ENCODE measurements around the gene MALSU1. TPM values are rescaled to one million over a fixed set of nuclear protein-coding genes. Genes with fewer than 3 reads are reported as not detected.
"Not testable (repeated sequence)": the region's sequence is repeated elsewhere in the genome, so short reads cannot be mapped to it uniquely, and the experiment has no call there.

MALSU1 gene
- polyA plus RNA-seq, 4 donors = 47.8 to 61.9 (median 53.9) TPM

- no peak for DNase-seq (ENCODE audit: low read depth in 4 of 4, low spot score in 2 of 4)
These were observed 13.2 kb upstream of the MALSU1 start for GRCh38 chr7:23285657-23286646.

GRCh38 chr7:23287612-23288011 lies 11.5 kb upstream of the MALSU1 start:
- DNase-seq (ENCODE audit: low read depth in 4 of 4, low spot score in 2 of 4) = no peak

- DNase-seq (ENCODE audit: low read depth in 4 of 4, low spot score in 2 of 4) = no peak
These were observed 8.1 kb upstream of the MALSU1 start for GRCh38 chr7:23290993-23291392.

- no peak for DNase-seq (ENCODE audit: low read depth in 4 of 4, low spot score in 2 of 4)
These were observed 7.1 kb upstream of the MALSU1 start for GRCh38 chr7:23291957-23292560.

- no peak for DNase-seq (ENCODE audit: low read depth in 4 of 4, low spot score in 2 of 4)
These were observed 6.5 kb upstream of the MALSU1 start for GRCh38 chr7:23292623-23293022.

- no peak for DNase-seq (ENCODE audit: low read depth in 4 of 4, low spot score in 2 of 4)
These were observed 5.6 kb upstream of the MALSU1 start for GRCh38 chr7:23293500-23294073.

DNA sequence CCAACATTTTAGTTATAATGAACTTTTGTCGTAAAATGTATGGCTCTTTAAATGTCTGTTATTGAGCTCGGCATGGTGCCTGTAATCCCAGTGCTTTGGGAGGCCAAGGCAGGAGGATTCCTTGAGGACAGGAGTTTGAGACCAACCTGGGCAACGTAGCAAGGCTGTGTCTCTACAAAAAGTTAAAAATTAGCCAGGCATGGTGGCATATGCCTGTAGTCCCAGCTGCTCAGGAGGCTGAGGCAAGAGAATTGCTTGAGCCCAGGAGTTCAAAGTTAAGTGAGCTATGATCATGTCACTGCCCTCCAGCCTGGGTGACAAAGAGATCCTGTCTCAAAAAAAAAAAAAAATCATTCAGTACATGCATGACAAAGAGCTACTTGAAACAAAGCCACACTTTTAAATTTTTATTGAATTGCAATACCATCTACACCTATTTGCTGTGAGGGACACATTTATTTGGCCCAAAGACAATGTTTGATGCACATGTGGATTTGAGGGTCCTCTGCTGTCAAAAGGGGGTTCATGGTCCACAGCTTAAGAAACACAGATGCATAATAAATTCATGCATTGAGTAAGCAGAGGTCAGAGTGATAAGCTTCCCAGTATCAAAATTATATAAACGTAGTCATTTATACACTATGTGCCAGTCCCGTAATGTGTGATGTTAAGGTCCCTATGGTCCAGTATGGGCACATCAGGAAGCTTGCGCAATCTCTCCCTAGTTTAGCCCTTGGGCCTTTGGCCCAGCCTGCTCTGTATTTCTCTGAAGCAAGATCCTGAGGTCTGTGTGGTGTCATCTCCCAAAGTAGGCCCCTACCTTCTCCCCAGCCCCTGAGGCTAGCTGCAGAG lies 4.4 kb upstream of the MALSU1 start:
- no peak for DNase-seq (ENCODE audit: low read depth in 4 of 4, low spot score in 2 of 4)

GRCh38 chr7:23295401-23295697 lies 3.8 kb upstream of the MALSU1 start:
- no peak for DNase-seq (ENCODE audit: low read depth in 4 of 4, low spot score in 2 of 4)

DNA sequence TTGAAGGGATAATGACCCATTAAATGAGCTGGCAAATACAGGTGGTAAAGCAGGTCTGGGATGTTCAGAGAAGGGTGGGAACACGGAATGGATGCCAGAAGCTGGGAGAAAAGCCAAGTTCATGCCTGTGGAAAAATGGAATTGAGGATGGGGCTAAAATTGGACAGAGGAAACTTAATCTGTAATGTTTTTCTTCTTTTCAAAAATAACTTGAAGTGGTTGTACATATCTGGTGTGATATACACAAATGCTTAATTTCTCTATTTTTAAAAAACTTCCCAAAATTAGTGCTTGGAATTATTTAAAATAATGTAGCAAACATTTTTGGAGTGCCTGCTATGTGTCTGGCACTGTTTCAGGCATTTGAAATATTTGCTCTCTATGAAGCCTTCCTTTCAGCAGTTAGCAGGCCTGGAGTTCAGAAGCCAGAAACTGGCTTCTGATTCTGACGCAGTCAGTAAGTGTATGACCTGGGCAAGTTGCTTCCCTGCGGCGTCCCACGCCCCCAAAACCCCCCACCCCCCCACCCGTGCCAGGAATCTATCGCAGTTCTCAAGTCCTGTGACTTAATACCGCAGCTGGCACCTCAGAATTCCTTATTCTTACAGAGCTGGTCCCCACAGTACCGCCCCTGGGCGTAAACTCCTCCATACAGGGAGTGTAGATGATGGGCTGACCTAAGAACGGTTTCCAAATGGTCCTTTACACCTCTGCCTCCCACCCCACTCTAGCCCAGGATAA lies 828 bp upstream of the MALSU1 start:
- no peak for DNase-seq (ENCODE audit: low read depth in 4 of 4, low spot score in 2 of 4)

DNA sequence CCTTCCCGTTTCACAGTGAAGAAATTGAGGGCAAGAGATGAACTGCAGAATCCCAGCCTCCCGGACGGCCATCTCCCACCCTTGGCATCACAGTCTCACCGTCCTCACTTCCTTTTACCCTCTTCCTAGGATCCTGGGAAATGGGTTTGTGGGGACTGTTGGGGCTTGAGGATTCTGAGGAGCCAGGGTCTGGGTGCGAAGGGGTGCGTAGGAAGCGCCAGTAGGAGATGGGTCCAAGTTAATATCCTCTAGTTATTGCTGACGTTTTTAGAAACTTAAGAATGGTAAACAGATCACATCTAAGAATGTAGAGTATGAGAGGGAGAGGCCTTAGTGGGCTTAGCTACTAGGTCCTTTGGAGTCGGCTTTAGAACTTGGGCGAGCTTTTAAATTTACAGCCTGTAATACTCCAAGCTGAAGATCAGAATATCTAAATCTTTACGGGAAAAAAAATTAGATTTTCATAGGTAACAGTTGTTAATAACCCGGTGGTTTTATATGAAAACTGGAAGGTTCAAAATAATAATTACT lies 696 bp downstream of the MALSU1 start:
- peak in 1 of 4 donors; percentile 29 for DNase-seq (ENCODE audit: low read depth in 4 of 4, low spot score in 2 of 4)

DNA sequence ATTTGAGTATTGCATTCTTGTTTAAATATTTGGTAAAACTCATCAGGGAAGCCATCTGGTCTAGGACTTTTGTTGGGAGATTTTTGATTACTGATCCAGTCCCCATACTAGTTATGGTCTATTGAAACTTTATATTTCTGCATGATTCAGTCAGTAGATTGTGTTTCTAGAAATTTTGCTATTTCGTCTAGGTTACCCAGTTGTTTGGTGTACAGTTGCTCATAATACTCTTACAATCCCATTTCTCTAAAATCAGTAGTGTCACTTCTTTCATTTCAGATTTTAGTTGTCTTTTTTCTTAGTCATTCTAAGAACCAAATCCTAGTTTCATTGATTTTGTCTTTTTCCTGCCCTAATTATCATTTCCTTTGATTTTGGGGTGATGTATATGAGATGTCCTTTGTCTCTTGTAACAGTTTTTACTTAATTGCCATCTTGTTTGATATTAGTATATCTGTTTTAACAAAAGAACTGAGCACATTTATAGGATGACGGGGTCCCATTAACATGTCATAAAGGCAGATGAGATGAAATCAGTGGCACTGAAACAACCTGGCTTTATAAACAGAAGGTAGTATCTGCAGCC lies 7.9 kb downstream of the MALSU1 start:
- no peak for DNase-seq (ENCODE audit: low read depth in 4 of 4, low spot score in 2 of 4)

GRCh38 chr7:23308754-23309153 lies 9.6 kb downstream of the MALSU1 start:
- DNase-seq (ENCODE audit: low read depth in 4 of 4, low spot score in 2 of 4) = no peak

- not testable (repeated sequence) for DNase-seq (ENCODE audit: low read depth in 4 of 4, low spot score in 2 of 4)
These were observed 13.0 kb downstream of the MALSU1 start for GRCh38 chr7:23312141-23312540.

GRCh38 chr7:23315366-23315765 lies 16.2 kb downstream of the MALSU1 start:
- no peak for DNase-seq (ENCODE audit: low read depth in 4 of 4, low spot score in 2 of 4)

DNA sequence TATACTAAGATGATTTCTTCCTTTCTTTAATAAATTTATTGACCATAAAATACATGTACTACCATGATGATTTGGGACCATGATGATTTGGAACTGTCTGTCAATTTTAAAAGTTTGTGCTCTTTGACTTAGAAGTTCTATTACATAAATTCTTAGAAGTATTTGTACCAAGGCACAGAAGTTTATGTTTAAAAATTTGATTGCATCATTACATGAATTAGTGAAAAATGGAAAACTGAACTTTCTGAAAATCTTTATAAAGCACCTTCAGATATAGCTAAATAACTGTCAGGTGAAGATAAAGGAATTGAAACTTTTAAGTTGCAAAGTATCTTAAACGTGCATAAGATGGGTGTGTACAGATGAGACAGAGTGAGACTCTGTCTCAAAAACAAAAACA lies 32.0 kb downstream of the MALSU1 start:
- no peak for DNase-seq (ENCODE audit: low read depth in 4 of 4, low spot score in 2 of 4)

GRCh38 chr7:23332193-23332592 lies 33.1 kb downstream of the MALSU1 start:
- DNase-seq (ENCODE audit: low read depth in 4 of 4, low spot score in 2 of 4) = no peak

- DNase-seq (ENCODE audit: low read depth in 4 of 4, low spot score in 2 of 4) = no peak
These were observed 33.9 kb downstream of the MALSU1 start for GRCh38 chr7:23332910-23333612.

- no peak for DNase-seq (ENCODE audit: low read depth in 4 of 4, low spot score in 2 of 4)
These were observed 34.6 kb downstream of the MALSU1 start for GRCh38 chr7:23333671-23334246.

Measured in left renal cortex interstitium (tissue), 4 donors.